ENCODE data around the gene SULT1C4.

The SULT1C4 gene

DNA sequence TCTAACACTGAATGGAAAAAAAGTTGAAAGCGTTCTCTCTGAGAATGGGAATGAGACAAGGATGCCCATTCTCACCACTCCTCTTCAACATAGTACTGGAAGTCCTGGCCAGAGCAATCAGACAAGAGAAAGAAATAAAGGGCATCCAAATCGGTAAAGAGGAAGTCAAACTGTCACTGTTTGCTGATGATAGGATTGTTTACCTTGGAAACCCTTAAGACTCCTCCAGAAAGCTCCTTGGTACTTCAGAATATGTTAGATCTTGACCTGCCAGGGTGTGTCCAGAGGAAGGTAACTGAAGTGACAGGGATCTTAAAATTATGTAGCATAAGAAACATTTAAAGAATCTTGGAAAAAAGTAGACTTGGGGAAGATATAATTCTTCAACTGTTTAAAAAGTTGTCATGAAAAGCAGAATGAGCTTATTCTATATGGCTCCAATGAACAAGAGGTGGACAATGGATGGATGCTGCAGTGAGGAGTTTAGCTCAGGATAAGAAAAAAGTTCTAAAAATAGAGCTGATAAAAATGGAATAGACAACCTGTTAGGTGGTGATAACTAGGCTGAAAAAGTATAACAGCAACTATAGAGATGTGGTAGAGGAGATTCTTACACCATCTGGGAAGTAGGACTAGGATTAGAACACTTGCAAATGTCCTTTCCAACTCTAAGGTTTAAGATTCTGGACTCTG lies 16.8 kb upstream of the SULT1C4 start:
- no peak for TF ChIP-seq CTCF (IDR thresholded peaks at IDR 0.05; ENCODE audit: extremely low read depth, insufficient read depth, missing control alignments)
- no peak for DNase-seq (ENCODE audit: low spot score)
- in situ Hi-C loops (cut with MboI; ENCODE audit: low pct_unique_long_range_greater_than_20kb, low sequenced_read_pairs, unreplicated experiment) = no loop called here

DNA sequence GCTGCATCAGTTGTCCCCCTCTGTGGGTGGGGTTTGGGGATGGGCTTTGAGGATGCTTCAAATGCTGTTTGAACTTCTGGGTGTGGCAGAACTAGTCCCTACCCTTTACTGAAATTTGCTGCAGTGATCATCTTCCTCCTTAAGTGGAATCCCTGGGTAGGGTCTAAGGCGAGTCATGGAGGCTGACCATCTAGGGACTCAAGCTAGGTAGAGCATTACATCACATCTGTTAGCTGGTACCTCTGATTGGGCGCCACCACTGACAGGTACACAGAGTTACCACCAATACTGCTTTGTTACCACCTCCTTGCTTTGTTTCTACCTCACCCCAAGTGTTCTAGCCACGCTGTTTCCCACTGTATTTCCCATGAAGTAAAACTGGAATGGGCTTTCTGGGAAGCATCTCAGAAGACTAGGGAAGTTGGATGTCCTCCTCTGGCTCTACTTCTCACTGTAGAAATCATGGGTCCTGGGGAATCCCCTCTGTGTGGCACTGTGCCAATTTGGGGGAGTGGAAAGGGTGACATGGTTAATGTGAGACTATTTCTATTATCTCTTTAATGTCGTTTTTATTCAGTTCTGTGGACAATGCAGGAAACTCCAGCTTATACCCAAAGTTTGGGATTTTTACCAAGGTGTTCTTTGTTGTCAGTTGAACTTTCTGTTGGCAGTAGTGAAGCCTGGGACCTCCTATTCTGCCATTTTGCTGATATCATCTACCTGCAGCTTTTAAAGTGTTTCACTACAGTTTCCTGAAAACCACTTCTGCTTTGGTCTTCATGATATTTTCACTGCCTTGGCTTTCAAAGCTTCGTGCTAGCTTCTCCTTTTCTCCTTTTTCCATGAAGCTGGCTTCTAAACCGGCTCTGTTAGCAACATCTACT lies 14.5 kb upstream of the SULT1C4 start:
- DNase-seq (ENCODE audit: low spot score) = no peak
- in situ Hi-C loops (cut with MboI; ENCODE audit: low pct_unique_long_range_greater_than_20kb, low sequenced_read_pairs, unreplicated experiment) = no loop called here

DNA sequence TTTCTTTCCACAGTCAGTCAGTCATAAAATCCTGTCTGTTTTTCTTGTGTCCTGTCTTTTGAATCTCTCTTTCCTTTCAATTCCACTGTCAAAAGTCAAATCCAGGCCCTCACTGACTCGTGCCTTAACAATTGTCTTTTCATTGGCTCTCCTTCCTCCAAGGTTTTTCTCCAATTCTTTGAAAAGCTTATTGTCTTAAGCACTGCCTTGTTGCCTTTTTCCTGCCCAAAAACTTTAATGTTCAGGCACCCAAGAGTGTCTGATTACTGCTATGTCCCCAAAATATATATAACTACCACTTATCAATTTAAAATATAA lies 13.9 kb upstream of the SULT1C4 start:
- DNase-seq (ENCODE audit: low spot score) = no peak
- in situ Hi-C loops (cut with MboI; ENCODE audit: low pct_unique_long_range_greater_than_20kb, low sequenced_read_pairs, unreplicated experiment) = no loop called here
- TF ChIP-seq CTCF (IDR thresholded peaks at IDR 0.05; ENCODE audit: extremely low read depth, insufficient read depth, missing control alignments) = no peak

More for the DNA sequence above, 14.5 kb upstream of the SULT1C4 start:
- TF ChIP-seq CTCF (IDR thresholded peaks at IDR 0.05; ENCODE audit: extremely low read depth, insufficient read depth, missing control alignments) = no peak

- no peak for TF ChIP-seq CTCF (IDR thresholded peaks at IDR 0.05; ENCODE audit: extremely low read depth, insufficient read depth, missing control alignments)
- no peak for DNase-seq (ENCODE audit: low spot score)
- in situ Hi-C loops (cut with MboI; ENCODE audit: low pct_unique_long_range_greater_than_20kb, low sequenced_read_pairs, unreplicated experiment) = no loop called here
These were observed 13.0 kb upstream of the SULT1C4 start for GRCh38 chr2:108364676-108365297.

- DNase-seq (ENCODE audit: low spot score) = no peak
- no peak for TF ChIP-seq CTCF (IDR thresholded peaks at IDR 0.05; ENCODE audit: extremely low read depth, insufficient read depth, missing control alignments)
- in situ Hi-C loops (cut with MboI; ENCODE audit: low pct_unique_long_range_greater_than_20kb, low sequenced_read_pairs, unreplicated experiment) = no loop called here
These were observed 12.1 kb upstream of the SULT1C4 start for GRCh38 chr2:108365656-108366055.

- TF ChIP-seq CTCF (IDR thresholded peaks at IDR 0.05; ENCODE audit: extremely low read depth, insufficient read depth, missing control alignments) = no peak
- in situ Hi-C loops (cut with MboI; ENCODE audit: low pct_unique_long_range_greater_than_20kb, low sequenced_read_pairs, unreplicated experiment) = no loop called here
- DNase-seq (ENCODE audit: low spot score) = no peak
These were observed 10.7 kb upstream of the SULT1C4 start for GRCh38 chr2:108367014-108367413.

Data from GM13977 (cell line).